Activated effector memory CD4-positive, alpha-beta T cell treated with Interleukin-2 at 50 U/mL for 16 hours (primary cell): Measurements from ENCODE around the gene SARNP.
"Not testable (repeated sequence)": the region's sequence is repeated elsewhere in the genome, so short reads cannot be mapped to it uniquely, and the experiment has no call there.

Source experiments
- DNase-seq: peaks from one replicate; pipeline ENCODE4 v3.0.0-alpha.2; 2020

The SARNP gene

GRCh38 chr12:55838361-55838760 is 20.8 kb upstream of the SARNP start:
- DNase-seq: no peak

GRCh38 chr12:55834400-55834799 is 16.9 kb upstream of the SARNP start:
- DNase-seq: not testable (repeated sequence)

GRCh38 chr12:55833056-55833455 is 15.5 kb upstream of the SARNP start:
- no peak for DNase-seq

GRCh38 chr12:55831447-55831815 is 13.9 kb upstream of the SARNP start:
- DNase-seq: no peak

- DNase-seq: peak; percentile 11
Measured at GRCh38 chr12:55830601-55831446, 13.3 kb upstream of the SARNP start.

GRCh38 chr12:55829967-55830600 is 12.6 kb upstream of the SARNP start:
- no peak for DNase-seq

GRCh38 chr12:55828357-55828756 is 10.8 kb upstream of the SARNP start:
- DNase-seq: no peak

- no peak for DNase-seq
Measured at GRCh38 chr12:55827806-55828205, 10.3 kb upstream of the SARNP start.

- no peak for DNase-seq
Measured at GRCh38 chr12:55824726-55825125, 7.2 kb upstream of the SARNP start.

GRCh38 chr12:55823419-55823818 is 5.9 kb upstream of the SARNP start:
- DNase-seq: no peak

- no peak for DNase-seq
Measured at GRCh38 chr12:55822228-55822627, 4.7 kb upstream of the SARNP start.

GRCh38 chr12:55820679-55821078 is 3.2 kb upstream of the SARNP start:
- DNase-seq: no peak

- no peak for DNase-seq
Measured at GRCh38 chr12:55818886-55819285, 1.4 kb upstream of the SARNP start.

- no peak for DNase-seq
Measured at GRCh38 chr12:55818140-55818728, 710 bp upstream of the SARNP start.

- DNase-seq: no peak
Measured at GRCh38 chr12:55816881-55817344, 611 bp downstream of the SARNP start.

GRCh38 chr12:55815473-55815872 is 2.1 kb downstream of the SARNP start:
- no peak for DNase-seq

- DNase-seq: no peak
Measured at GRCh38 chr12:55814257-55814656, 3.3 kb downstream of the SARNP start.

GRCh38 chr12:55812088-55812487 is 5.4 kb downstream of the SARNP start:
- no peak for DNase-seq

- DNase-seq: no peak
Measured at GRCh38 chr12:55809274-55809673, 8.2 kb downstream of the SARNP start.

GRCh38 chr12:55806982-55807381 is 10.5 kb downstream of the SARNP start:
- no peak for DNase-seq

- no peak for DNase-seq
Measured at GRCh38 chr12:55797550-55797949, 20.0 kb downstream of the SARNP start.

GRCh38 chr12:55797068-55797467 is 20.5 kb downstream of the SARNP start:
- DNase-seq: no peak

- no peak for DNase-seq
Measured at GRCh38 chr12:55795950-55796349, 21.6 kb downstream of the SARNP start.

- DNase-seq: no peak
Measured at GRCh38 chr12:55789893-55790292, 27.6 kb downstream of the SARNP start.
